GM19455 (cell line): ENCODE results near the gene ATP9A.
"Not testable (repeated sequence)": the region's sequence is repeated elsewhere in the genome, so short reads cannot be mapped to it uniquely, and the experiment has no call there.

Experiments
- ATAC-seq: cut with Tn5 transposase; IDR thresholded peaks from one replicate; pipeline ENCODE4 v1.9.1; 2021; ENCODE audit not compliant: unreplicated experiment

ATP9A gene

GRCh38 chr20:51792960-51793359, 24.8 kb upstream of the ATP9A start:
- no peak for ATAC-seq

DNA sequence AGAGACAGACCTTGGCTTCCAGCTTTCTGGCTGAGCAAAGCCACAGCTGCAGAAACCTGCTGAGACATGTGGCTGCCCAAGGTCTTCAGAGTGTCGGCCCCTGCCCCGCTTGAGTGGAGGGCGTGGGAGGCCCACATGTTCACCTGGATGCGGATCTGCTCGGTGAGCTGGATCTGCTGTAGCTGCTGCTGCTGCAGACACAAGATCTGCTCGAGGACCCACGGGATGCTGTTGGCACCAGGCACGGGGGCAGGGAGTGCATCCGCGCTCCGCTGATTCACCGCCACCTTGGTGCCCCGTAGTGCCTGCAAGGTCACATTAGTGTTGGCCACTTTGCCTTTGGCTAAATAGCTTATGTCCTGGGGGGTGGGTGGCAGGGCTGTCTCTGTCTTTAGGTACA, 23.4 kb upstream of the ATP9A start:
- ATAC-seq: no peak

GRCh38 chr20:51790256-51790655, 22.1 kb upstream of the ATP9A start:
- ATAC-seq: no peak

DNA sequence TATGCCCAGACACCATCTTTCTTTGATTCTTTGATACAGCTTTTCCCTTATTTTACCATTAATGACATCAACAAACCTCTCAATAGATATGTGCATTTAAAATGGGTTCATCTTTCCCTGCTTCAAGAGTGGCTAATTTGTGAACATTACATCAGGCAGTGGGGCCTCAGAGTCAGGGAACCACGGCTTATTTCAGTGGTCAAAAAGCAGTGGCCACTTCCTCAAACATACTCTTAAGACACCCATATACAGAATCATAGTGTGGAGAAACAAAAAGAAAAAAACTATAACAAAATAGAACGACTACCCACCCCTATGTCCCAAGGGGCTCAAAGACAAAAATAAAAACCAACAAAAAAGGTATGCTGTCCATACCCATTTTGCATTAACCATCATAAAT, 21.2 kb upstream of the ATP9A start:
- ATAC-seq: no peak

DNA sequence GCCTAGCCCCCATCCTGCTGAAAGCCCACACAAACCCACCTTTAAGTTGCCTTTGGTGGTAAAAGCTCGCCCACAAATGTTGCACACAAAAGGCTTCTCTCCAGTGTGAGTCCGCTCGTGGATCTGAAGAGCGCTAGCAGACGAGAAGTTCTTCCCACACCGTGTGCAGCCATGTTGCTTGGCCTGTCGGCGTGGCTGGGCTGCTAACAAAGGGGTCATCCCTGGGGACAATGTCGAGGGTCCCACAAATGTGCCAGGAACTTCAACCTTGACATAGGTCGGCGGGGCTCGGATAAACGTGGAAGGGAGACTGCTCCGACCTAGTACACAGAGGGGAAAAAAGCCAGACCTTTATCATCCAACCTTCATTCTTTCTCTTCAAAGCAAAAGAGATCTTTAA, 20.6 kb upstream of the ATP9A start:
- ATAC-seq: no peak

DNA sequence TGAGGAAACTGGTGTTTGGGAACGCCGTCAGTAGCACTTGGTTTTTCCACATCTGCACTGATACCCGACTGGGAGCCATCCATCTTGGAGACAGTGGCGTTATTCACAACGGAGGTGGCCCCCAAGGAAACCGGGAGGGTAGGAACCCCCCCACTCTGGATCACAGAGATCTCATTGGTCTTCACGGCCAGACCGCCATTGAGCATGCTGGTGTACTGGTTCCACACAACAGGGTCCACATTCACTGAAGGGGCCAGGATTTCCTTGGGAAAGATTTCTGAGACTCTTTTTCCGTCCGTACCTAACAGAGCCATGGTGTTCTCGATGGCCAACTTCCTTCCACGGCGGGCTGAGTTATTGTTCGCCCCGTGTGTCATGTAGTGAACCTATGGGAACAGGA, 16.1 kb upstream of the ATP9A start:
- ATAC-seq: no peak

DNA sequence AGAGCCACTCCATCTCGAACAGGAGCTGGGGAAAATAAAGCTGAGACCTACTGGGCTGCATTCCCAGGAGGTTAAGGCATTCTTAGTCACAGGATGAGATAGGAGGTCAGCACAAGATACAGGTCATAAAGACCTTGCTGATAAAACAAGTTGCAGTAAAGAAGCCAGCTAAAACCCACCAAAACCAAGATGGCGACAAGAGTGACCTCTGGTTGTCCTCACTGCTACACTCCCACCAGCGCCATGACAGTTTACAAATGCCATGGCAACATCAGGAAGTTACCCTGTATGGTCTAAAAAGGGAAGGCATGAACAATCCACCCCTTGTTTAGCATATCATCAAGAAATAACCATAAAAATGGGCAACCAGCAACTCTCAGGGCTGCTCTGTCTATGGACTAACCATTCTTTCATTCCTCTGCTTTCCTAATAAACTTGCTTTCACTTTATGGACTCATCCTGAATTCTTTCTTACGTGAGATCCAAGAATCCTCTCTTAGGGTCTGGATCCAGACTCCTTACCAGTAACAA, 10.1 kb upstream of the ATP9A start:
- ATAC-seq: not testable (repeated sequence)

- ATAC-seq: no peak
Observed at GRCh38 chr20:51775241-51775640, 7.1 kb upstream of the ATP9A start.

DNA sequence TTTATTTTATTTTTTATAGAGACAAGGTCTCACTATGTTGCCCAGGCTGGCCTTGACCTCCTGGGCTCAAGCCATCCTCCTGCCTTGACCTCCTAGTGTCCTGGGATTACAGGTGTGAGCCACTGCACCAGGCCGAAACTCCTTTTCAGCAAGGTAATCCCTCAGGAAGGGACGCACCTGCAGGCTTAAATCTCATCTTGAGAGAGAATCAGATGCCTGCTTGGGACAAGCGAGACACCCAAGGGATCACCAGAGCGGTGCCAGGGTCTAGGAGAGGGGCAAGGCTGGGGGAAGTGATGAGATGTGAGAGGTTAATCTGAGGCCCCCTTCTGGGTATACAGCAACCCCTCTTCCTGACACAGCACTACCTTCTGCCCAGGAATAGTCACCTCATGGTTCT, 4.0 kb upstream of the ATP9A start:
- no peak for ATAC-seq

GRCh38 chr20:51769976-51770615, 1.9 kb upstream of the ATP9A start:
- ATAC-seq: no peak

DNA sequence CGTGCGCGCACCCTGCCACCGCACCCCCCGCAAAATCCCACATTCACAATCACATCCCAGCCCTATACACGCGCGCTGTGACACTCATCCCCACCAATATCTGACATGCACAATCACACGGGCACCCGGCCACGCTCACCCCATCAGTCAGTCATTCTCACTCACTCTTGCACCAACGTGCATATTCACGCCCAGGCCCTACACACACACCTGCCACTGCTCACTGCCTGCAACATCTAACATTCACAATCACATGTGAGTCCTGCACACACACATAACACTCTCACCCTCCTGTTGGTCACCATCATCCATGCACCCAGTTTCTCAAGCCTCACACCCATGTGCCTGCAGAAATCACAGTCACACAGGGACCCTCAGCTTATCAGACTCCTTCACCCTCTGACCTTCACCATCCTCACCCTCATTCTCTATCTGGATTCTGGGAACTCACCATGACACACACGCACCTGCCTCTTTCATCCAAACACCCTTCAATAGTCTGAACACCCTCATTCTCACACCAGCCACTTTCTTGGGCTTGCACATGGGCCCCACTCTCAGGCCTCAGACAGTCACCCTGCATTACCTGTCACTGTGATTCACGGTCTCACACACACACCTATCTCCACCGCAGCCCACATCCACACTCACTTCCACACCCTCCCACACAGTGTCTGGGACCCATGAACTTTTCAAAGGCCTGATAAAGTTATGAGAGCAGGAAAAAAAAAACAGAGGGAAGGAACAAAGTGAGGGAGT, 748 bp upstream of the ATP9A start:
- ATAC-seq: no peak

DNA sequence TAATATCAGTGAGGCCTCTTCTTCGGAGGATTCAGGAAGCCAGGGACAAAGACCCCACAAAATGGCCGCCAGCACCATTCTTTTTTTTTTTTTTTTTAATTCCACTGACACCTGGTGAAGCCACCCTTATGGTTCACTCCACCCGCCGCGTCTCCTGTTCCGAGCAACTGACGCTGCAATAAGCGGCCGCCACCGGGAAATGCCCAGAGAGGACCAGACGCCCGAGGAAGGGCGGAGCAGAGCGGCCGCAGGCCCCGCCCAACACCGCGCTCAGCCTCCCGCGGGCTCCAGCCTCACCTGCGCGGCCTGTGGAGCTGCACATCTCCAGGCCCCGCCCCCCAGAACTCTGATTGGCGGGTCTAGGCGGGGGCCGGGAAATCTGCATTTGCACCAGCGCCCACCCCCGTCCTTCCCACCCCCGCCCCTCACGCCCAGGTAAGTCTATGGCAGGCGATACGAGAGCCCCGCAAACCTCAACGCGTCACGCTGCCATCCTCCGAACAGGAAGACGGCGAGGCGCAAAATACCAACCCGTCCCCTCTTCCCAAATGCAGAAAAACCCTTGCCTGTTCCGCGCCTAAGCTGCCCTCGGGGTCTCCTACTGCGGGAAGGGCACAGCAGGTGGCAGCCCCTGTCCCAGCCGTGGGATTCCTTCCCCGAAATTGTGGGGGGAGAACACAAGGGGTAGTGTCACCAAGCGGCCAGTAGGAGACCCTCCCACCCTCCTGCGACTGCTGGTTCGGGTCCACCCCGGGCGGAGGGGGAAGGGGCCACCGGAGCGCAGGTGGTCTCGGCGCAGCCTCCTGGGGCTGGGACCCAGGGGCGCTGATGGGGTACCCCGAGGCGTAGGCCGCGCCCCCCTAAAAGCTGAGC, 960 bp downstream of the ATP9A start:
- ATAC-seq: no peak

DNA sequence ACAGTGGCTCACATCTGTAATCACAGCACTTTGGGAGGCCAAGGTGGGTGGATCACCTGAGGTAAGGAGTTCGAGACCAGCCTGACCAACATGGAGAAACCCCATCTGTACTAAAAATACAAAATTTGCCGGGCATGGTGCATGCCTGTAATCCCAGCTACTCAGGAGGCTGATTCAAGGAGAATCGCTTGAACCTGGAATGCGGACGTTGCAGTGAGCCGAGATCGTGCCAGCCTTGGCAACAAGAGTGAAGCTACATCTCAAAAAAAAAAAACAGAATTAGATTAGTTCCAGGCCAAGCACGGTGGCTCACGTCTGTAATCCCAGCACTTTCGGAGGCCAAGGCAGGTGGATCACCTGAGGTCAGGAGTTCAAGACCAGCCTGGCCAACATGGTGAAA, 2.8 kb downstream of the ATP9A start:
- ATAC-seq: not testable (repeated sequence)

DNA sequence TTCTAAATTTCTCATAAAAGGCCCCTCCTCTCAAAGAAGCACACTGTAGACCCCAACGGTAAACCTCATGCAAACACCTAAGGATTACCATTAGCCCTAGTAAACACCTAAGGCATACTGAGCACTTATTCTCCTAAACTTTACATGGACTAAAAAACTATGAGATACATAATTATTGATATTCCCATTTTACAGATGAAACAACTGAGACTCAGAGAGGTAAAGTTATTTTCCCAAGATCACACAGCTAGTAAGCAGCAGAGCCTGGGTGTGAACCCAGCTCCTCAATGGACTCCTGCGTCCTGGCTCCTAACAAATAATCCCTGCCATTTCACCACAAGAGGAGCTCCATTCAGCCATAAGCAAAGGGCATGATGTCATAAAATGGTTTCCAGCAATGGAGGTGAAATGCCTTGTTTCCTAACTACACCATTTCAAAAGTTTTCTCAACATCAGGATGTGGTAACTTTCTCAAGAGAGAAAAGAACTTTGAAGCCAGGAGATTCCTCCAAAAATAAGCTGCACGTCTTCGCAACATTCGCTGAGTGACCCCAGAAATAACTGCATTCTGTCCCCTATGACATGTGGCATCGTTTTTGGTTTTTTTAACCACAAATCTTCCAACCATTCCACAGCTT, 4.1 kb downstream of the ATP9A start:
- no peak for ATAC-seq

GRCh38 chr20:51760905-51761546, 7.2 kb downstream of the ATP9A start:
- no peak for ATAC-seq

DNA sequence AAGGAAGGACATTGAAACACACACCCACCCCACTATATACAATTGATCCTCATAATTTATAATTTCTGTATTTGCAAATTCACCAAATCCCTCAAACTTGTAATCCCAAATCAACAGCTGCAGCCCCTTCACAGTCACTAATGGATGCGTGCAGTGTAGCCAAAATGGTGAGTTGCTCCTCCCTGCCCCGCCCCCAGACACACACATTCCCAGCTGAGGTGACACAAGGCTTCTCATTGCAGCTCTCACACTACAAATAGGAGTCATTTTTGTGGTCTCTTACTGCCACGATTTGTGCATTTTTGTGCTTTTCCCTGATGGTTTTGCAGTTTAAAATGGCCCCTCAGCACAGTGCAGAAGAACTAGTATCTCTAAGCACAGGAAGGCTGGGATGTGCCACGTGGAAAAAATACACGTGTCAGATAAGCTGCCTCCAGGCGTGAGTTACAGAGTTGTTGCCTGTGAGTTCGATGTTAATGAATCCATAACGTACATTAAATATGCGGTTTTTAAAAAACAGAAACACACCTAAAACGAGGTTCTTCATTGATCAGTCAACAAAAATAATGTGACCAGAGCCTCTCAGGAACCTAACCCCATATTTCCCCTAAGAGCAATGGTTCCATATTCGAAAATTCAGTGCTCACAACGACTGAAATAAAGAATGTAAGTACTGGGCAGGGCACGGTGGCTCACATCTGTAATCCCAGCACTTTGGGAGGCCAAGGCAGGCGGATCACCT, 8.2 kb downstream of the ATP9A start:
- no peak for ATAC-seq

DNA sequence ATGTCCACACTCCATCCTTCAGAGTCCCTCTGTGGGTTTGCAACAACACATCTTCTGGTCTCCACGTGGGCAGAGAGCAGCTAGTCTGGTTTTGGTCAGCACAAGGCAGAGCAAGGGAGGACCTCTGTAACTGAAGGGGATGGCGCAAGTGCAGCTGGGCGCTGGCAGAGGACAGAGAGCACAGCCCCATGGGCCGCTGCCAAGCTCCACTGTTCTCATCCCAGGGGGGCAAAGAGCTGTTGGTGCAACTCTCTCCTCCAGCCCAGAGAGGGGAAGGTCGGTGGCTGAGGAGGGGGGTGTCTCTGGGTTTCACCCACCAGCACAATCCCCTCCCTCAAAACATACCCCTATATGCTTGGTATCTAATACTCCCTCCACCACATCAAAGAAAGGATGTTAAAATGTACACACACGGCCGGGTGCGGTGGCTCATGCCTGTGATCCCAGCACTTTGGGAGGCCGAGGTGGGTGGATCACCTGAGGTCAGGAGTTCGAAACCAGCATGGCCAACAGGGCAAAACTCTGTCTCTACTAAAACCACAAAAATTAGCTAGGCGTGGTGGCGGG, 9.1 kb downstream of the ATP9A start:
- ATAC-seq: no peak

DNA sequence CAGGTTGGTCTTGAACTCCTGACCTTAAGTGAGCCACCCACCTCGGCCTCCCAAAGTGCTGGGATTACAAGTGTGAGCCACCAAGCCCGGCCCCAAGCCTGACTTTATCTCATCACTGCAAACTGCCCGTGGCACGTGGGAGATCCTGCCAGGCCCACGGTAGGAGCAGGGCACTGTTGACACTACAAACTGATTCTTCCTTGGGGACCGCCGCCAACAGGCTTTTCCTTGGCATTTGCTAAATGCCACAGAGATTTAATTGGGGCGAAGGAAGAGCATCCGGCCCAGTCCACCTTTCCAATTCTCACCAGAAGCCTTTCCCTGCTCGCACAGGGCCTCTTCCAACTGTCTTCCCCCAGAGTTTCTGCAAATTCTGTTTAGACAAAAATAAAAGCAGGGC, 11.0 kb downstream of the ATP9A start:
- no peak for ATAC-seq

DNA sequence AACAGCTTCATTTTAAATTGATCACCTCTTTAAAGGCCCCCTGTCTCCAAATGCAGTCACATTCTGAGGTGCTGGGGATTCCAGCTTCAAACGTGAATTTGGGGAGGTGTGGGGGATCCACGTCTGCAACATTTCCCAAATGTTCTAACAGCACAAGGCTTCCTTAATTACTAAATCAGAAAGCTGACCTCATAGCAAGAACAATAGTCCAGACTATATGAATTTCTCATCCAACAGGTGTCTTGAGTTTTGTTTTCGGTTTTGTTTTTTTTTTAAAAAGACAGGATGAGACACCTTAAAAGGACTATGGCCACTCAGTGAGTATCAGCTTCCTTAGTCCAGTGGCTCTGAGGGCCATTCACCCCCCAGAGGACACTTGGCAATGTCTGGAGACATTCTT, 11.5 kb downstream of the ATP9A start:
- ATAC-seq: no peak

- ATAC-seq: not testable (repeated sequence)
Observed at GRCh38 chr20:51753220-51753619, 15.0 kb downstream of the ATP9A start.
